Thyroid gland (tissue), 4 donors: Measurements from ENCODE around the gene PARPBP. TPM values are rescaled to one million over a fixed set of nuclear protein-coding genes. Genes with fewer than 3 reads are reported as not detected.

ENCODE experiments used
- DNase-seq, 2 donors: peaks; one replicate each; pipeline ENCODE4 v3.0.0-alpha.2; 2019
- H3K27ac ChIP-seq, 3 donors: fragments of 200-600 bp; sonication (generic); 1 replicate in 2 of 3; 2 replicates in 1 of 3; pipeline ENCODE4 v1.5.1; 2016 to 2019; ENCODE audit warnings: mild to moderate bottlenecking in 1 of 3, moderate library complexity in 1 of 3
- H3K27me3 ChIP-seq: fragments of 200-600 bp; sonication (generic); one replicate; pipeline ENCODE4 v1.5.1; 2019
- H3K36me3 ChIP-seq, 2 donors: fragments of 200-600 bp; sonication (generic); one replicate each; pipeline ENCODE4 v1.5.1; 2016 to 2019
- H3K4me1 ChIP-seq, 2 donors: fragments of 200-600 bp; sonication (generic); one replicate each; pipeline ENCODE4 v1.5.1; 2017 to 2019
- H3K4me3 ChIP-seq, 3 donors: fragments of 200-600 bp; sonication (generic); replicated peaks in 1 of 3; 1 replicate in 2 of 3; 2 replicates in 1 of 3; pipeline ENCODE4 v1.5.1; 2016; ENCODE audit warnings: mild to moderate bottlenecking in 1 of 3
- H3K9me3 ChIP-seq: fragments of 200-600 bp; sonication (generic); one replicate; pipeline ENCODE4 v1.5.1; 2017
- CTCF ChIP-seq, 6 experiments: fragments of 200-600 bp in 3 of 6; fragments of 450-650 bp in 3 of 6; sonication (generic) in 3 of 6; IDR thresholded peaks; one replicate each; pipeline ENCODE4 v1.5.1; 2016 to 2019; ENCODE audit warnings: antibody characterized with exemption in 6 of 6, mild to moderate bottlenecking in 2 of 6, inconsistent platforms in 1 of 6, moderate library complexity in 1 of 6
- POLR2A ChIP-seq, 2 donors: fragments of 450-650 bp; IDR thresholded peaks; one replicate each; pipeline ENCODE4 v1.6.1; 2017; ENCODE audit warnings: antibody characterized with exemption in 2 of 2, mild to moderate bottlenecking in 2 of 2, moderate library complexity in 1 of 2
- WGBS, 2 donors: methylation state at CpG; one replicate each; pipeline ENCODE4 v1.1.5; 2017; 5-methylcytosine and 5-hydroxymethylcytosine counted together
- intact Hi-C: fragments of 100-400 bp; cut with DNase I; formaldehyde crosslinking; loops from one replicate; pipeline ENCODE4 v1.15.1; 2023
- total RNA-seq, 4 donors: library from RNA; depleted of rRNA; stranded (reverse); fragments of >200 nt; gene quantifications; one replicate each; pipeline ENCODE4 v1.2.3, GENCODE V29; 2016

Gene PARPBP
- total RNA-seq, 4 donors from 2014 or later = 0.98 to 3.9 (median 2.5) TPM

- H3K9me3 ChIP-seq = no peaks in the 10 kb centered on the region
- H3K36me3 ChIP-seq = no peaks in the 10 kb centered on the region
- WGBS, 2 donors = 92 to 94% methylated on average over 2 of the region's 2 CpGs
- no peak overlapping the region for H3K27ac ChIP-seq
- H3K4me3 ChIP-seq = no peak overlapping the region
- intact Hi-C loops = no loop called here
- TF ChIP-seq CTCF (IDR thresholded peaks at IDR 0.05) (no peak), POLR2A (IDR thresholded peaks at IDR 0.05) (no peak)
- H3K27me3 ChIP-seq = no peaks in the 10 kb centered on the region
- no peak for DNase-seq
- no peaks in the 10 kb centered on the region for H3K4me1 ChIP-seq
Measured at GRCh38 chr12:102204025-102204424, 84.0 kb downstream of the PARPBP start.

GRCh38 chr12:102215992-102216691, 96.2 kb downstream of the PARPBP start:
- H3K27me3 ChIP-seq = no peaks in the 10 kb centered on the region
- TF ChIP-seq CTCF (IDR thresholded peaks at IDR 0.05) (no peak), POLR2A (IDR thresholded peaks at IDR 0.05) (no peak)
- WGBS, 2 donors = 87 to 90% methylated on average over 5 of the region's 5 CpGs
- no peaks in the 10 kb centered on the region for H3K9me3 ChIP-seq
- no peak overlapping the region for H3K27ac ChIP-seq
- DNase-seq = no peak
- no peaks in the 10 kb centered on the region for H3K36me3 ChIP-seq
- H3K4me1 ChIP-seq = no peaks in the 10 kb centered on the region
- no peak overlapping the region for H3K4me3 ChIP-seq
- intact Hi-C loops = no loop called here

- Histone ChIP-seq H3K4me1 (no peaks in the 10 kb centered on the region), H3K27me3 (no peaks in the 10 kb centered on the region), H3K36me3 (no peaks in the 10 kb centered on the region), H3K4me3 (no peak overlapping the region), H3K27ac (no peak overlapping the region), H3K9me3 (no peaks in the 10 kb centered on the region)
- intact Hi-C loops = no loop called here
- TF ChIP-seq CTCF (IDR thresholded peaks at IDR 0.05) (no peak), POLR2A (IDR thresholded peaks at IDR 0.05) (no peak)
- DNase-seq = no peak
Measured at GRCh38 chr12:102220736-102221135, 100.8 kb downstream of the PARPBP start.

GRCh38 chr12:102227954-102228353, 108.0 kb downstream of the PARPBP start:
- 57 to 73% methylated on average over 5 of the region's 5 CpGs for WGBS, 2 donors
- intact Hi-C loops = no loop called here

More at GRCh38 chr12:102227954-102228353, 108.0 kb downstream of the PARPBP start:
- H3K9me3 ChIP-seq = no peaks in the 10 kb centered on the region
- H3K36me3 ChIP-seq = no peaks in the 10 kb centered on the region
- H3K27ac ChIP-seq = no peak overlapping the region
- H3K4me3 ChIP-seq = no peak overlapping the region
- no peak for DNase-seq
- H3K27me3 ChIP-seq = no peaks in the 10 kb centered on the region
- H3K4me1 ChIP-seq = peaks cover 13 to 14% of the 10 kb centered on the region in 2 donors
- TF ChIP-seq POLR2A (IDR thresholded peaks at IDR 0.05) (no peak), CTCF (IDR thresholded peaks at IDR 0.05) (no peak)
